Neural progenitor cell (in vitro differentiated cells): Measurements from ENCODE around the gene MACROD2.

Source experiments
- EZH2 ChIP-seq: fragments of 200-600 bp; sonication (generic); IDR thresholded peaks from 2 replicates; pipeline ENCODE4 v1.6.1; 2017; ENCODE audit warnings: antibody characterized with exemption, mild to moderate bottlenecking, moderate library complexity
- TF ChIP-seq, protein P1 (sequence below): fragments of 200-600 bp; sonication (generic); IDR thresholded peaks from 2 replicates; pipeline ENCODE4 v1.5.1; 2017; ENCODE audit warnings: antibody characterized with exemption, mild to moderate bottlenecking

DNA sequence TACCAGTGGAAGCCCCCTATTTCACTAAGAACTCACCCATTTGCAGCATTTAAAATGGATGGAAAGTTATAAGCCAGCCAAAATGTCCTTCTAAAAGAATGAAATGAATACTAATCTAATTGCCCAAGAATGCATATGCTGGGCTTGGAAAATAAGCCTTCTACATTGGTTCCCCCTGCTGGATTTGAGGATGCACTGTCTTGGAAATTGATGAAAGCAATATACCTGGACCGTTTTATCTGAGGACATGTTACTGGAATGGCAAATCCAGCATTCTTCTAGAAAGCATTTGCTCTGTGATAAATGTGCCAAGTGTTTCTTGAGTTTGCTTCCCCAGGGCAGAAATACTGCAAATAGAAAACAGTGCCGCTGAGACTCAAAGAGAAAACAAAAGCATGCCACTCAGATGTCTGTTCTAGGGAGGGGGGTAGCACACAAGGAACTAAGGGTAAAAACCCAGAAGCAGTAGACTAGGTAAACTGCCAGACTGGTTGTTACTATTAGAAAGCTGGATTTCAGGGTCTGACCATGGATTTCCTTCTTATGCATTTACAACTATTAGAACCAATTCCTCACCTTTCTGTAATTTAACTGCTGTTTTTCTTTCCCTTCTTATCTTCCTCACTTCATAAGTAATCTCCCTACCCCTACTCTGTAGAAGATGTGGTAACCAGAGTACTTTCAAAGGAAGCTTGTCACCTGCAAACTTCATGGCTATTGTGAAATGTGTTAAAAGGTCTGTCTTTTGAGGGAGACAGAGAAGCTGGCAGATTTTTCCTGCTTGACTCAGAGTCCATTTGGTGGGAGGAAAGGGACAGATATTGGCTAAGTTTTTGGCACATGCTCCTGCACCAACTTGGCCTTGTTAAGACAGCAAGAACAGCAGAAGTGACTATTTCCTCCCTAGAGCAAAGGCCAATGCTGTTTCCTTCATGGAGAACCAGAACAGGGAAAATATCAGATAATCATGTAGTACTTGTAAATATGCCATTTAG lies 1935.3 kb downstream of the MACROD2 start:
- TF ChIP-seq, protein P1, sequence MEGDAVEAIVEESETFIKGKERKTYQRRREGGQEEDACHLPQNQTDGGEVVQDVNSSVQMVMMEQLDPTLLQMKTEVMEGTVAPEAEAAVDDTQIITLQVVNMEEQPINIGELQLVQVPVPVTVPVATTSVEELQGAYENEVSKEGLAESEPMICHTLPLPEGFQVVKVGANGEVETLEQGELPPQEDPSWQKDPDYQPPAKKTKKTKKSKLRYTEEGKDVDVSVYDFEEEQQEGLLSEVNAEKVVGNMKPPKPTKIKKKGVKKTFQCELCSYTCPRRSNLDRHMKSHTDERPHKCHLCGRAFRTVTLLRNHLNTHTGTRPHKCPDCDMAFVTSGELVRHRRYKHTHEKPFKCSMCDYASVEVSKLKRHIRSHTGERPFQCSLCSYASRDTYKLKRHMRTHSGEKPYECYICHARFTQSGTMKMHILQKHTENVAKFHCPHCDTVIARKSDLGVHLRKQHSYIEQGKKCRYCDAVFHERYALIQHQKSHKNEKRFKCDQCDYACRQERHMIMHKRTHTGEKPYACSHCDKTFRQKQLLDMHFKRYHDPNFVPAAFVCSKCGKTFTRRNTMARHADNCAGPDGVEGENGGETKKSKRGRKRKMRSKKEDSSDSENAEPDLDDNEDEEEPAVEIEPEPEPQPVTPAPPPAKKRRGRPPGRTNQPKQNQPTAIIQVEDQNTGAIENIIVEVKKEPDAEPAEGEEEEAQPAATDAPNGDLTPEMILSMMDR: peak; percentile 71
- no peak for TF ChIP-seq EZH2
